GM18507 (cell line): ENCODE measurements around the gene PREX1.
"Not testable (repeated sequence)": the region's sequence is repeated elsewhere in the genome, so short reads cannot be mapped to it uniquely, and the experiment has no call there.

Experiments used
- DNase-seq: peaks from one replicate; pipeline ENCODE4 v3.0.0; 2011; ENCODE audit warnings: low read depth; ENCODE audit not compliant: insufficient read length; ENCODE audit errors: extremely low spot score
- FAIRE-seq: peaks from 2 replicates; lab custom pipeline; 2011; peaks lifted over from hg19 to GRCh38; lab: Jason Lieb, UNC

The PREX1 gene

GRCh38 chr20:48849779-48850178 lies 22.0 kb upstream of the PREX1 start:
- DNase-seq, result no peak
- no peak for FAIRE-seq

- no peak for DNase-seq
- no peak for FAIRE-seq
These were observed 21.5 kb upstream of the PREX1 start for GRCh38 chr20:48849299-48849698.

GRCh38 chr20:48847498-48848205 lies 19.9 kb upstream of the PREX1 start:
- FAIRE-seq (no peak), DNase-seq (no peak)

GRCh38 chr20:48846516-48847492 lies 19.0 kb upstream of the PREX1 start:
- DNase-seq (peak; percentile 58), FAIRE-seq (peak; percentile 92)

GRCh38 chr20:48845721-48846306 lies 18.0 kb upstream of the PREX1 start:
- DNase-seq, result no peak
- no peak for FAIRE-seq

- FAIRE-seq (no peak), DNase-seq (no peak)
These were observed 17.2 kb upstream of the PREX1 start for GRCh38 chr20:48844996-48845395.

GRCh38 chr20:48843896-48844295 lies 16.1 kb upstream of the PREX1 start:
- not testable (repeated sequence) for FAIRE-seq

GRCh38 chr20:48843057-48843806 lies 15.4 kb upstream of the PREX1 start:
- FAIRE-seq, result no peak
- DNase-seq, result no peak

More at GRCh38 chr20:48843896-48844295, 16.1 kb upstream of the PREX1 start:
- DNase-seq, result not testable (repeated sequence)

- DNase-seq (no peak), FAIRE-seq (no peak)
These were observed 14.2 kb upstream of the PREX1 start for GRCh38 chr20:48841875-48842529.

GRCh38 chr20:48841196-48841874 lies 13.5 kb upstream of the PREX1 start:
- no peak for FAIRE-seq

GRCh38 chr20:48839154-48839917 lies 11.5 kb upstream of the PREX1 start:
- FAIRE-seq (peak; percentile 86), DNase-seq (no peak)

More at GRCh38 chr20:48841196-48841874, 13.5 kb upstream of the PREX1 start:
- DNase-seq, result no peak

- DNase-seq (no peak), FAIRE-seq (no peak)
These were observed 9.2 kb upstream of the PREX1 start for GRCh38 chr20:48837014-48837413.

GRCh38 chr20:48835390-48835789 lies 7.6 kb upstream of the PREX1 start:
- FAIRE-seq (no peak), DNase-seq (no peak)

- FAIRE-seq (no peak), DNase-seq (no peak)
These were observed 6.5 kb upstream of the PREX1 start for GRCh38 chr20:48834278-48834677.

- FAIRE-seq (peak; percentile 58), DNase-seq (no peak)
These were observed 4.6 kb upstream of the PREX1 start for GRCh38 chr20:48832405-48832730.

- FAIRE-seq, result no peak
- DNase-seq, result no peak
These were observed 4.1 kb upstream of the PREX1 start for GRCh38 chr20:48831718-48832404.

GRCh38 chr20:48830826-48831318 lies 3.1 kb upstream of the PREX1 start:
- FAIRE-seq, result no peak

More at GRCh38 chr20:48830826-48831318, 3.1 kb upstream of the PREX1 start:
- DNase-seq, result no peak
